Measurements from ENCODE around the gene BMAL1. TPM values are rescaled to one million over a fixed set of nuclear protein-coding genes. Genes with fewer than 3 reads are reported as not detected.

The BMAL1 gene
- total and polyA plus RNA-seq, 9 donors = 17.7 to 53.4 (median 24.8) TPM

DNA sequence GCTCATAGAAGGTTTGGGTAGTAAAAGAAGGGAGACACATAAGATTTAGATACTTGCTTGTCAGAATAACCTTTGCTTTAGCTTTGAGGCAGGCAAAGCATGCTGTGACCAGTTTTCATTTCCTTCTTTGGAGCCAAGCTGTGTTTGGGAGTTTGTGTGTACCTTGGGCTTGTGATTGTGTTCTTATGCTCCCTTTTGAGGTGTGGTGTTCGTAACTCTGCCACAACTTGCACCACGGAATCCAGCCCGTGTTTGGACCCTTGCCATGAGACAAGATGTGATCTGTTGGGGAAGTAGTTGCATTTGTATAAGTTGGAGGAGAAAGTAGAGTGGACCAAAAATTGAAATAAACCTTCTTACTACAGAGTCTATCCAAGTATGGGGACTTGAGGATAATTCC is 34.0 kb downstream of the BMAL1 start:
- no peak overlapping the region for H3K4me3 ChIP-seq
- intact Hi-C loops (cut with DNase I) = no loop called here

DNA sequence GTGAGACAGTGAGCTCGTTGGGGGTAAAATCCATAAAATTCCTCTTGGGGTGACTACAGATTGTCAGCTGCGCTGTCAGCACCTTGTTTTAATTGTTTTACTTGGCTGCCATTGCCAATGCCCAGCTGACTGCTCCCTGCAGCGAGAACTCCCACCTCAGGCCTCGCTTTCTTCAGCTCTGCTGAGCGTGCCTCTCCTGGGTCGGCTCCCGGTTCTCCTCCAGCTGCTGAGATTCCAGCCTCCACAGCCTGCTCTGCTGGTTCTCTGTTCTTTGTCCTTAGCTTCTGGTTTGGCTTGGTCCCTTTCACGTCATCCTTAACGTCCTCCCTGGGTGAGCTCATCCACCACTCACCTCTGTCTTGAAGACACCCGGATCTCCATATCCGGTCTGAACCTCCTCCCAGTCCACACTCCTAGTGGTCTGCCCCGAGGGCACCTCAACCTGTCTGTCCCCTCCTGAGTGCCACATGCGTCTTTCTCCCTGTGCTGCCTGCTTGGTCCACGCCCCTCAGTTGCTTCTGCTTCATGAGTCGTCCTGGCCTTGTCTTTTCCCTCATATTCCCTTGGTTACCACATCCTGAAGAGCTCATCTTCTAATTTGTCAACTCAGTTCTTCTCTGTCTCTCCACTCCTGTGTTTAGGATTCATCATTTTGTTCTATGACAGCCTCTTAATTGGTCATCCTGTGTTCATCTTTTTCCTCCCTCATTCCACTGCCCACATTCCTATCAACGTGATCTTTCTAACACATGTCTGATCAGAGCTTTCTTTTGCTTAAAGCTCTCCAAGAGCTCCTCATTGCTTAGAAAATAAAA is 35.6 kb downstream of the BMAL1 start:
- H3K27ac ChIP-seq = no peak overlapping the region
- 88 to 93% (median 92%) methylated on average over 16 of the region's 16 CpGs for WGBS, 3 donors
- H3K4me3 ChIP-seq = no peak overlapping the region
- no peak for TF ChIP-seq POLR2A (IDR thresholded peaks at IDR 0.05)
- intact Hi-C loops (cut with DNase I) = no loop called here
- DNase-seq = no peak
- no peaks in the 10 kb centered on the region for H3K36me3 ChIP-seq
- no peaks in the 10 kb centered on the region for H3K27me3 ChIP-seq
- no peaks in the 10 kb centered on the region for H3K9me3 ChIP-seq
- peaks cover 28% of the 10 kb centered on the region for H3K4me1 ChIP-seq (ENCODE audit: insufficient read depth)

More for the DNA sequence above, 34.0 kb downstream of the BMAL1 start:
- no peaks in the 10 kb centered on the region for H3K27me3 ChIP-seq
- 84 to 93% (median 90%) methylated on average over 3 of the region's 3 CpGs for WGBS, 3 donors
- no peak for TF ChIP-seq POLR2A (IDR thresholded peaks at IDR 0.05)
- no peak for TF ChIP-seq EP300 (IDR thresholded peaks at IDR 0.05)
- no peak for TF ChIP-seq CTCF (IDR thresholded peaks at IDR 0.05)
- no peaks in the 10 kb centered on the region for H3K36me3 ChIP-seq
- H3K9me3 ChIP-seq = no peaks in the 10 kb centered on the region
- DNase-seq = no peak
- H3K27ac ChIP-seq = no peak overlapping the region
- peaks cover 24% of the 10 kb centered on the region for H3K4me1 ChIP-seq (ENCODE audit: insufficient read depth)

- no peak for TF ChIP-seq POLR2A (IDR thresholded peaks at IDR 0.05)
- no peak for TF ChIP-seq CTCF (IDR thresholded peaks at IDR 0.05)
- no peak for TF ChIP-seq EP300 (IDR thresholded peaks at IDR 0.05)
- WGBS, 3 donors = 33 to 54% (median 43%) methylated on average over 2 of the region's 2 CpGs
- Histone ChIP-seq H3K4me1 (ENCODE audit: insufficient read depth) (peaks cover 33% of the 10 kb centered on the region), H3K27me3 (no peaks in the 10 kb centered on the region), H3K36me3 (no peaks in the 10 kb centered on the region), H3K27ac (no peak overlapping the region), H3K4me3 (no peak overlapping the region), H3K9me3 (no peaks in the 10 kb centered on the region)
- intact Hi-C loops (cut with DNase I) = no loop called here
- no peak for DNase-seq
Observed at GRCh38 chr11:13314676-13315394, 37.2 kb downstream of the BMAL1 start.

- Histone ChIP-seq H3K9me3 (no peaks in the 10 kb centered on the region), H3K27me3 (no peaks in the 10 kb centered on the region), H3K27ac (no peak overlapping the region), H3K4me1 (ENCODE audit: insufficient read depth) (peaks cover 33% of the 10 kb centered on the region), H3K4me3 (no peak overlapping the region), H3K36me3 (no peaks in the 10 kb centered on the region)
- 85 to 88% (median 88%) methylated on average over 11 of the region's 11 CpGs for WGBS, 3 donors
- no peak for DNase-seq
- intact Hi-C loops (cut with DNase I) = no loop called here
- no peak for TF ChIP-seq POLR2A (IDR thresholded peaks at IDR 0.05)
- TF ChIP-seq EP300 (IDR thresholded peaks at IDR 0.05) = no peak
- no peak for TF ChIP-seq CTCF (IDR thresholded peaks at IDR 0.05)
Observed at GRCh38 chr11:13315517-13316432, 38.2 kb downstream of the BMAL1 start.
